GM12892 (cell line): ENCODE results near the gene PDRG1.

Experiments used
- POLR2A ChIP-seq: IDR thresholded peaks from 2 replicates; pipeline ENCODE4 v1.6.1; 2011; ENCODE audit warnings: low read depth, low read length, control low read depth
- POLR2AphosphoS5 ChIP-seq: IDR thresholded peaks from 2 replicates; pipeline ENCODE4 v1.6.1; 2011; ENCODE audit warnings: low read depth, low read length, control low read depth
- TAF1 ChIP-seq: IDR thresholded peaks from 2 replicates; pipeline ENCODE4 v1.6.1; 2011; ENCODE audit warnings: low read depth, mild to moderate bottlenecking, control low read depth, low read length, borderline replicate concordance

- TF ChIP-seq POLR2A: no peak
- TF ChIP-seq POLR2AphosphoS5: no peak
- no peak for TF ChIP-seq TAF1
Measured at GRCh38 chr20:31977080-31977479, 25.2 kb upstream of the PDRG1 start.
